ENCODE measurements around the gene SUSD3.

Gene SUSD3

DNA sequence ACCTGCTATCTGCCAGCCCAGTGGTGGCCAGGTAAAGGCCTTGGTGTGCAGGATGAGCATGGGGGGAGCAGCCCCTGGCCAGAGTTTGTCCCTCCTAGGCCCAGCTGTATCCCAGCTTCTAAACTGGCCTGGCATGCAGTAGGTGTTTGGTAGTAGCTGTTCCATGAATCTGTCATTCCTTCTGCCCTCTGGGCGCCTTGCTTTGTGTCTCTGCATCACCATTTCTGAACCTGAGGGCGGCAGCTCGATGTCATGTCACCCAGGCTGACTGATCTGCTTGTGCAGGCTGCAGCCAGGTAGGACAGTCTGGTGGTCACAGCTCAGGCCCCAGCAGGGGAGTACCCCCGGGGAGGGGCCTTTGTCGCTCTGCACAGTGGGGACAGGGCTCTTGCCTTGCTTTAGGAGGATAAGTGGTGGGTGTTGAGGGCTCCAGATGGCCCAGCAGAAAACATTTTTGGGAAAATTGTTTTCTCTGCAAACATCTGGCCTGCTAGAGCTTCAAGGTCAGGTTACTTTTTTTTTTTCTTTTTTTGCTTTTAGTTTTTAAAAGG lies 4.6 kb upstream of the SUSD3 start:
- DNase-seq = peak in 1 of 2 experiments; percentile 77

DNA sequence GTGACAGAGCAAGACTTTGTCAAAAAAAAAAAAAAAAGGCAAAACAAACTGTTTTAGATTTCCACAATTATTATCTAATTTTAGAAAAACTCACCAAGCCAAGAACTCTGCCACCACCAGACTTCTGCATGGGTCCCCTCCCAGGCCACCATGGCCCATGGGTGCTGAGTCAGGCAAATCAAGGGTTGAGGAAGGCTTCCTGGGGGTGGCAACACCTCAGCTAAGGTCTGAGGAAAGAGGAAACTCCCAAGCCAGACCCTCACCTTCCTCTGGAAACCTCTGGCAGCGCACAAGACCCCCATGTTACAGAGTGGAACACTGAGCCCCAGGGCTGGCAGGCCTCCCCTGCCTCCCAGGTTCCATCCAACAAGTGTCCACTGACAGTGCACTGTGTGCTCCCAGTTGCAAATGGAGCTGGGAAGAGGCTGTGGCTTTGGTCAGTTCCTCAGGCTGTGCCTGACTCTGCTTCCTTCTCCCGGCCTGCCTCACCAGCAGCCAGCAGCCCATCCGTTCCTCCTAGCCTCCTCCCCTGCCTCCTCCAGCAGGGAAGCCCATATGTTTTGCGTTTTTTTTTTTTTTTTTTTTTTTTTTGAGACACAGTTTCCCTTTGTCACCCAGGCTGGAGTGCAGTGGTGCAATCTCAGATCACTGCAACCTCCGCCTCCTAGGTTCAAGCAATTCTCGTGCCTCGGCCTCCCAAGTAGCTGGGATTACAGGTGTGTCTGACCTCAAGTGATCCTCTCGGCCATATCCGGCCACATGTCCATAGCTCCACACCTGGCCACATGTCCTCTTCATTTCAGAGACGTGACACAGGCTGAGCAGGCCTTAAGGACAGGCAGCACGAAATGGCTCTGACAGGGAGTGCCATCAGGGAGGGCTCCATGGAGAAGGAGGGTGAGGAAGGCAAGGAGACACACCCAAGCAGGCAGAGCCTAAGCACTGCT lies 3.5 kb upstream of the SUSD3 start:
- DNase-seq = peak in 1 of 2 experiments; percentile 15

DNA sequence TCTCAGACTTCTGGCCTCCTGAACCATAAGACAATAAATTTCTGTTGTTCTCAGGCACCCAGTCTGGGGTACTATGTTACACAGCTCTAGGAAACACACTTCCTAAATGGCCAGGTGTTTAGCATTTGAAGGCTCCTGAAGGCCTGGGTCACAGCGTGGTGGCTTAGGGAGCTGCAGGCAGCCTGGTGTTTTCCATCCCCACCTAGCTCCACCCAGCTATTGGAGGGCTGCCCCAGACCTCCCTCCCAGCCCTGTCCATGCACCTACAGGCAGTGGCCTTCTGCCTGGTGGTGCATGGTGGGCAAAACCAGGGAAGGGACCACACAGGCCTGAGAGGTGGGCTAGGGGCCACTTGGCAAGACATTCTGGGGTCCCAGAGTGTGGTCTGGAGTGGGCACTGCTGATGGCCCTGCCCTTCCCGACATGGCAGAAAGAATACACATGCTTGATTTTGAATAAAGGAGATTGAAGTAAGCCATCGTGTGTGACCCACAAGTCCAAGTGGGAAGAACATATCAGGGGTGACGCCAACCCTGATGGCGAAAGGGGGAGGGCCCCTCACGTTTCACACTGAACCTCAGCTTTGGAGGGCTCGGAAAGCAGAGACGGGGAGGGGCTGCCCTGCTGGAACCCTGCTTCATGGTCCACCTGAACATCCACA lies 1.3 kb upstream of the SUSD3 start:
- DNase-seq = no peak

DNA sequence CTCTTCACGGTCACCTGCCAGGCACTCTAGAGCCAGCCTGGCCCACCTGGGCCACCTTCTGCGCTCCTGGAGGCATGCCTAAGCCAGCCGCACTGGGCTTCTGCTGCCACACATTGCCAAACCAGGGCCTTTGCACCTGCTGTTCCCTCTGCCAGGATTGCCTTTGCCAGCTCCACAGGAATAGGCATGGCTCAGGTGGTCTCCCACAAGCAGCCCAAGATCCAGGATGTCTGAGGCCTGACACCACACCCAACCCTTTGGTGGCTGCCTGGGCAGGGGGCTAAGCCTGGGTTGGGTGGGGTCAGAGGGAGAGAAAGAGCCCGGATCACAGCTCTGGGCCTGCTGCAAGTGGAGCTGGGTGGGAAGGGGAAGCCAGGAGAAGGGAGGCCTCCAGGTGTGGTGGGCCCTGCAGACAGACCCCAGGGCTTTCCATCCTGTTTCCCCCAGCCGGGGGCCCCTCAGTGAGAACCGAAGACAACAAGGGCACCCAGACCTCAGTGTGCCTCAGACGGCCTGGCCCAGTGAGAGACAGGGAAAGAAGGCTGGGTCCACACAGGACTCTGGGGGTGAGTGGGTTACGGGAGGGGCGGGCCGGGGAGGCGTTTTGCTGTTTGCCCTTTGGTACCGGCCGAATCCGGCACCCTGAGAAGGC lies 672 bp upstream of the SUSD3 start:
- no peak for DNase-seq

DNA sequence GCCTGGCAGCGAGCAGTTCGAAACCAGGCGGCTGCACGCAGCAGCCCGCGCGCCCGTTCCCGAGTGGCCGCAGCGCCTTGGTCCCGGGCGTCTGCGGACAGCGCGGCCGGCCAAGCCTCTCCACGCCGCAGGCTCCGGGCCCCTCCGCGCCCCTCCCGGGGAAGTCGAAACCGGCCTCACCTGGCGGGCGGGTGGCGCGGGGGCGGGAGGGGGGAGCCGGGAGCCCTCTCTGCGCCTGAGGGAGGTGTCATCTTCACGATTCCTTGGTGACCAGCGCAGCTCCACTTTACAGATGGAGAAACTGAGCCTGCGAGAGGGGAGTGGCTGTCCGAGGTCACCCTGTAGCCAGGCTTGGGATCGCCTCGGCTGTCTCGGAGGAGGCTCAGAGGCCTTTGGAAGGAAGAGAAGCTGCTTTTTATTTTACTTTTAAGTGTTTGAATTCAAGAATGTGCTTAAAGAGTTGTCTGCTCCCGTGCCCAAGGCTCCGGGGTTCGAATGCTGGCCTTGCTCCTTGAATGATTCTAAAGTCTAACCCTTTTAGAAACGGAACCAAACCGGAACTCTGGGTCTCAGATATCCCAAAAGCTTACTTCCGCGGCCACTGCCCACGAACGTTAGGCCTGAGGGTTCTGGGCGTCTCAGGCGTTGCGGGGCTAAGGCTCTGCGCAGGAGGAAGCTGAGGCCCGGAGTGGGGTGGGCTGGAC lies 662 bp downstream of the SUSD3 start:
- no peak for DNase-seq

DNA sequence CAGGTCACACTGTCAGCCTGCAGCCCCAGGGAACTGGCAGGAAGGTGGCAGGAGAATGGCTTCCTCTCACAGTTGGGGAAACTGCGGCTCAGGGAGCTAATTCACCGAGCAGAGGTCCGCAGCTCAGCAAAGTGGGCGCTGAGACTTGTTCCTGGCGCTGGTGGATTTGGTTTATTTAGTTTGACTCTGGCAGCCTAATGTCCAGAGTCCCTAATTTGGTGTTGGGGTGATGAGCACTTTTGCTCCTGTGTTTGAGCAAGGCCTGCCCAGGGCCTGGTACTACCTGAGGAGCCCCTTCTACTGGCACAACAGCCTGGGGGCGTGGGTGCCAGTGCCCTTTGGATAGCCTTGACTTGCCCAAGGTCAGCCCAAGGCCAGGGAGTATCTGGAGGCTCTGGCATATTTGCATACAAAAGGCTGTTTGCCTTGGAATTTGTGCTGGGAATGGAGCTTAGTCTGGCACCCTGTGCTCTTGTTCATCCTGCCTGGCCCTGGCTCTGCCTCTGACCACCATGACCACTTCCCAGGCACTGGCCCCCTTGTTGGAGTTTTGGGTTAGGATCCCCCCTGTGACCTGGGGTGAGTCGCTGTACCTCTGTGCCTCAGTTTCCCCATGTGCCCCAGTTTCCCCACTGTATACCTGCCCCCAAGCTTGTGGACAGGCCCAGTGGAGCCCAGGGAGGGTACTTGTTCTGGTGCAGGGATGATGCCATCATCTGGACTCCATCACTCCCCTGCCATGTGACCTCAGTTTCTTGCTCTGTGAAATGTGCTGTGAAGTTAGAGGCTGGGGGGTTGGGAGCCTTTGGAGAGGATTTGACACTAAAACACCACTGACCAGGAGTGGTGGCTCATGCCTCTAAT lies 1.4 kb downstream of the SUSD3 start:
- no peak for DNase-seq

DNA sequence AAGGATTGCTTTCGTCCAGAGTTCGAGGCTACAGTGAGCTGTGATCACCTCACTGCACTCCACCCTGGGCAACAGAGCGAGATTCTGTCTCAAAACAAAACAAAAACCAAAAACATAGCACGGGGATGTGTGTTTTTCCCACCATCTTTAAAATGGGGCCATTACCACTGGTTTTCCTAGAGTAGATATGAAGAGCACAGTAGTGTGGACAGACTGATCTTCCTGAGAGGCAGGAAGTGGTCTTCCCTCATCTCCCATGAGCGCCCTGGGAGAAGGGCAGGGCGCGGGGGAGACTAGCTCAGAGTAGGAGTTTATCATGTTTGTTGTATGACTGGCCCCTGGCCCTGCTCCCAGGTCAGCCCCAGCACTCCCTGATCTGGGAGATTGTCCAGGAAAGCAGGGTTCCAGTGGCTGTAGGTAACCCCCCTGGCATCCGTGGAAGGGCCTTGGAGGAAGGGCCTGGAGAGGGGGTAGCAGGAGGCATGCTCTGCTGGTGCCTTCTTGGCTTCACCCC lies 2.3 kb downstream of the SUSD3 start:
- no peak for DNase-seq

DNA sequence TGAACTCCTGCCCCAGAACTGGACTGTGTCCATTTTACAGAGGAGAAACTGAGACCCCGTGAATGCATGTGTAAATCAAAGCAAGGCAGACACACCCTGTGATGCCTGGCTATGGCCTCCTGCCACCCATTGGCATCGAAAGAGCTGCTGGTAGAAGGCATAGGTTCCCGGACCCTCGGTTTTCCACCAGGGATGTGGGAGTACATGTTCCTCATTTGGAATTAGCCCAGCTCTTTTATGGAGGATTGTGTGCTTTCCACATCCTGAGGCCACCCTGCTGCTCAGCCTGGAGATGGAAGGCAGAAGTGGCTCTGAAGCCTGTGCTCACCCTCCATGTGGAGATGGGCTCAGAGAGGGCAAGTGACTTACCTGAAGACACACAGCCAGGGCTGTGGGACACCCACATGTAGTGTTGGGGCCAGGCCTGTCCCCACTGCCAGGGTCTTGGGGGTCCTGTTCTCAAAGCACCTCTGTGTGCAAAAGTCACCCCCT lies 2.8 kb downstream of the SUSD3 start:
- no peak for DNase-seq

DNA sequence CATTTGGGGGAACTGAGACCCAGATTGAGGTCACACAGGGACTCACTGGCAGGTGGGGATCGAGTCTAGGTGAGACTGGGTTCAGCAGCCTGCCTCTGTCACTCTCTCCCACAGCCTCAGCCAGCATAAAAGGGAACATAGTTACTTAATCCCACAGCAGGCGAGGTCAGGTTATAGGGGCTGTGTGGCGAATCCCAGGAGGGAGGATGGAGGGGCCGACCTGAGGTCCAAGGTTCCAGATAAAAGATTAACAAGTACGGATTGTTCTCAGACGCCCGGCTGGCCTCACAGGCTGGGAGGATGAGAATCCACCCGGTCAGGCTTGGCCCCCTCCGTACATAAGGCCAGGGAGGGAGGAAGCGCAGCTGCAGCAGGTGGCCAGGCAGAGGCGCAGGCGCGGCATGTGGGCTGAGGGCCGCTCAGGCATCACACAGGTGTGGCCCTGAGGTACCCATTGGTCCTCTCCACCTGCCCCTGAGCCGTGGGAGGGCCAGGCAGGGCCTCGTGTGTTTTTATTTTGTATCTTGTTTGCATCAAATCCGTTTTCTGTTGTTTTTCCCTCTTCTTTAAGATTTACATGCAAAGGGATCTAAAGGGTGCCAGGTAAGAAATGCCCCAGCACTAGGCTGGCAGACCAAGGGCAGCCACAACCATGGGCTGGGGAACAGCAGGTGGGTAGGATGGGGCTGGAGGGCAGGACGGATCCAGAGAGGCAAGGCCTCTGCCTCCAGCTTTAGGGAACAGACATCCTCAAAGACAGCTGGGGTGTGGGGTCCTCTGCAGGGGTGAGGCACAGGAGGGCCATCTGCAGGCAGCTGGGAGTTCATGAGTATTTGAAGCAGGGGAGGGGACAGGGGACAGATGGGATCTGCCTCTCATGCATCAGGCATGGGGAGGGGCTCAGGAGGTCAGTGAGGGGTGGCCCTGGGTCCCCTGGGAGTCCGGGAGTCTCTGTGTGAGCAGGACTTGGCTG lies 3.6 kb downstream of the SUSD3 start:
- peak; percentile 90 to 98 for DNase-seq

DNA sequence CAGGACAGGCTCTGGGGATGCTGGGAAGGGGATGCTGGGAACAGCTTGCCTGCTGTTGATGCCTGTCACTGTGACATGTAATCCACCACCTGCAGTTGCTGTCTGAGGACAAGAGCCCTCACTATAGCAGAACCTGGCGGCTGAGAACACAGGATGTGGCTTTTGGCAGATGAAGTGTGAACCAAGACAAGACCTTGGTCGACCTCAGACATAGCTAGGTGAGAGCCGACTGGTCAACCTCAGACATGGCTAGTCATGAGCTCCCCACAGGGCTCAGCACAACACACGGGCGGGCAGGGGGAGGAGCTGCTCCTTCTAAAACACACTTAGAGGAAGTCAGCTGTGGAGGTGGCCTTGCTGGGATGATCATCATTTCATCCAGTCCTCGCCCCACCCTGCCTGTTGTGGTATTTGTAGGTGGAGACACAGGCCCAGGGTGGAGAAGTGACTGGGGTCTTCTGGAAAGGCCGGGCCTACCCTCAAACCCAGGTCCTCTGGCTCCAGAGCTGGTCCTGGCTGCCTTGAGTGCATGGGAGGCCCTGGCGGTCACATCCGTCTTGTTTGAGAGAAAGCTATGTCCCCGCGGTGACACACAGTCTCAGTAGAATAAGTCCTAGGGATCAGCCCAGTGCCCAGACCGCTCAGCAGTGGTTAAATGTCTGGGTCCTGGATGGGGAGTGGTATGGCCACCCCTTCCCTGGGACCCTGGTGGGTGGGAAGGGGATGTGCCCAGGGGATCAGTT lies 6.1 kb downstream of the SUSD3 start:
- peak; percentile 70 to 88 for DNase-seq

DNA sequence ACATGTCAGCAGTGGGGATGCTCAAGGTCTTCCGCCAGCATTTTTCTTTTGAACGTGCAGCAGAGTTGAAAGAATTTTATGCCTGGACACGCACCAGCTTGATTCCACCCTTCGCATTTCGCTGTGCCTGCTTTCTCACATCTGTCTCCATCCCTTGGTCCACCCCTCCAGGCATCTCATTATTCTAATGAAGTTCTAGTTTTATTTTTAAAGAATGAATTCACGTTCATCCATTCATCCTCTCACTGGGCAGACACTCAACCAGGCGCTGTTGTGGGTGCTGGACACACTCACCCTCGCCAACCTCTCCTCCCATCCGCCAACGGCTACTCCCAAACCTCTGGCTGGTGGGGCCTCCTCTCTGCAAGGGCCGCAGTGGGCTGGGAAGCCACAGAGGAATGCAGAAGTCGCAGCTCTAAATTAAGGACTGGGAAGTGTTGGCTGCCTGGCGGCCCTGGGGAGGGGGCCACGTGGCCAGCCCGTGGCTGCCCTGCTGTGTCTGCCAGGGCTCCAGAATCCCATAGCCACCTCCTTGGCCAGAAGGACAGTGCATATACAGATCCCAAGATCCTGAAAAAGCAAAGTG lies 6.7 kb downstream of the SUSD3 start:
- DNase-seq = no peak

DNA sequence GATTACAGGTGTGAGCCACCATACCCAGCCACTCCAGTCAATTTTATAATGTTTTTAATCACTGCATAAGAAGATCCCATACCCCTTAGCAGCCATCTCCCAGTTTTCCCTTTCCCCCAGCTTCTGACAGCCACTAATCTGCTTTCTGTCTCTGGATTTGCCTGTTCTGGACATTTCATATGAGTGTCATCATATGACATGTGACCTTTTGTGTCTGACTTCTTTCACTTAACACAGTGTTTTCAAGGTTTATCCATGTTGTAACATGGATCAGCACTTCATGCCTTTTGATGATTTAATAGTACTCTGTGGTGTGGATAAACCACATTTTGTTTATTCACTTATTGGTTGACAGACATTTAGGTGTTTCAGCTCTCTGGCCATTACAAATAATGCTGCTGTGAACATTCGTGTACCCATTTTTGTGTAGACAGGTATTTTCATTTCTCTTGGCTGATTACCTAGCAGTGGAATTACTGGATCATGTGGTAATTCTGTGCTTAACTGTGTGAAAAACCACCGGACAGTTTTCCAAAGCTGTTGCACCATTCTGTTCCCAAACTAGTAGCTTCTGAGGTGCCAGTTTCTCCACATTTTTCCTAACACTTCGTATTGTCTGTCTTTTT lies 8.6 kb downstream of the SUSD3 start:
- DNase-seq = no peak

DNA sequence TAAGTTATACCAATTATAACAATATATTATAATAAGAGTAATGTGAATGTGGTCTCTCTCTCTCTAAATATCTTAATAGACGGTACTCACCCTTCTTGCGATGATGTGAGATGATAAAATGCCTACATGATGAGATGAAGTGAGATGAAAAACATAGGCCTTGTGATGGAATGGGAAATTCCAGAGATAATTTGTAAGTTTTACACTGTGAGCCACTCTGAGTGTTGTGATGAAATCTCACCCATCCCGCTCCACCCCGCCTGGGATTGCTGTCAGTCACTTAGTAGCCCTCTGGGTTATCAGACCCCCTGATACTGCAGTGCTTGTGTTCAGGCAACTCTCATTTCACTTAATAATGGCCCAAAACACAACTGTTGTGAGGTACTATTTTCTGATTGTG lies 10.5 kb downstream of the SUSD3 start:
- DNase-seq = no peak

DNA sequence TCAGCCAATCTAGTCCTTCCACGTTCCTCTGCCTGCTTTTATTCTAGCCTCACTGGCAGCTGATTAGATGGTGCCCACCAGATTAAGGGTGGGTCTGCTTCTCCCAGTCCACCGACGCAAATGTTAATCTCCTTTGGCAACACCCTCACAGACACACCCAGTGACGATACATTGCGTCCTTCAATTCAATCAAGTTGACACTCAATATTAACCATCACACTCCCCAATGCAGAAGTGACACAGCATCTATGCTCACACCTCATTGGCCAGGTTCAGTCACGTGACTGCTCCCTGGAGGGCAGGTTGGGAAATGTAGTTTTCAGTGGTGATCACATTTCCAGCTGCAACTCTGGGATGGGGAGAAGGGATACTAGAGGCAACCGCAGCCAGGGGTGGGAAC lies 13.0 kb downstream of the SUSD3 start:
- peak; percentile 26 to 41 for DNase-seq

DNA sequence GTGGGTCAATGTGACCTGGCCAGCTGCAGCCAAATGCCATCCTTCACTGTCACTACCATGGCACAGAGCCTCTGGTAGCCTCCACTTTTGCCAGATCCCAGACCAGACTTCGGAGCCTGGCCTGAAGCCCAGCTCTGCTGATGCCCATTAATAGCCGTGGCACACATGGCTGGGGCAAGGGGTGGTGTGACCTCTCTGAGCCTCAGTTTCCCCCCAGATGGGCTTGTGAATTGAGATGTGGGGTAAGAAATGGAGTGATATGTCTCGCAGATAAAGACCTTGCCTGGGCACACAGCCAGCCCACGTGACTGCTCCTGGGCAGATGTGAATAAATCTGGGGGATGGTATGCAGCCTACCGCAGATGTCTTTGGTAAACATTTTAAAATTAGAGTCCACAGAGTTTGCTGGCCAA lies 13.9 kb downstream of the SUSD3 start:
- peak in 1 of 2 experiments; percentile 56 for DNase-seq

DNA sequence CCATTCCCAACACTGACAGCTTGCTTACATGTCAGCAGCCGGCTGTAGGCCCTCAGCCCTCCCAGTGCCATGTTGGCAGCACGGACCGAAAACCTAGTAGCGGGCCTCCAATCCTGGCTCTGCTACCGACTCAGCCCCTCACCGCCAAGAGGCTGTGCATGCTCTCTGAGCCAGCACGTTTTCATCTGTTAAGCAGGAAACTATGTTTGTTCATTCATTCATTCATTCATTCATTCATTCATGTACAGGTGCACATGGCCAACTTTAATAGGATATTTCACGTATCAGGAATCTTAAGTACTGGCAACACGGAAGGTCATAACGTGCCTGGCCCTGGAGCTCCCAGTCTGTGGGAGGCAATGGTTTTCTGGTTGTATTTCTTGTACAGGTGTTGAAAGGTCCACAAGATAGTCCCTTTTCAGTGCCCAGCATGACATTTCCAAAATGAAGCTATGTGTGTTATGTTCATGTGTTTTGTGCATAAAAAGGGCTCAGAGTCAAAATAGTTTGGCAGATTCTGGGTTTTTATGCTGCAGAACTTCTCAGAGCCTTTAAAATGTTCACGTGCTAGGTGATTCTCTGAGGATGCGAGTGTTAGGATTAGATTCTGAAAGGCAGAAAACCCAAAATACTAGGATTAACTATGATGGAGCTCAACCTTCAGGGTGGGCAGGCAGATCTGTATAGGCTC lies 17.7 kb downstream of the SUSD3 start:
- no peak for DNase-seq

DNA sequence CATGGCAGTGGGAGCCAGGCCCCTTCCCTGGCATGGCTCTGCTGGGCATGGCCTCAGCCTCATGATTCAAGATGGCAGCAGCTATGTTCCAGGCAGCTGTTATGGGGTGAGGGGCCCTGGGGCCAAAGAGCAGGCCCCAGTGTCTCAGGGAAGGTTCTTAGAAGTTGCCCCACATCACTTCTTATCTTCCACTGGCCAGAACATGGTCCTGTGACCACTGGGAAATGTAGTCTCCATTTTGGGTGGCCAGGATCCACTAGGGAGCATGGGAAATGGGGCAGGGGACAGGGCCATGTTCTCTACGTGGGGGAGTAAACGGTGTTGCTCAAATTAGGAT lies 18.3 kb downstream of the SUSD3 start:
- no peak for DNase-seq

DNA sequence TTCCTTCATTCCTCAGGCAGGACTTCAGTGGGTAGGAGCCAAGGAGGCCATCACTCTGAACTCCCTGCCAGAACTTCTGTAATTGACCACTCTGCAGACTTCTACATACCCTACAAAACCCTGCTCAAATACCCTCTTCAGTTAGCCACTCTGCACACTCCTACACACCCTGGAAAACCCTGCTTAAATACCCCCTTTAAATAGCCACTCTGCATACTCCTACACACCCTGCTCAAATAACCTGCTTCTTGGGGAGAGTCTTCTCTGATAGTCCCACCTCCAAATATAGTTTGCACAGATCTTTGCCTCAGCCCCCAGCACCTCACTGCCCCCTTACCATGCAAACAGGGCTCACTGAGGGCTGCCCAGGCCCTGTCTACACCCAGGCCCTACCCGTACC lies 18.9 kb downstream of the SUSD3 start:
- no peak for DNase-seq
